ENCODE measurements around the gene TMEM269.

GRCh38 chr1:42845193-42845592, 60.4 kb downstream of the TMEM269 start:
- TF ChIP-seq CTCF (IDR thresholded peaks at IDR 0.05) = no peak
- TF ChIP-seq EZH2 (IDR thresholded peaks at IDR 0.05; ENCODE audit: borderline replicate concordance, insufficient read depth, low read depth, low read length, poor library complexity, severe bottlenecking) = no peak

All from B cell (primary cell).